HCT116 (cell line): ENCODE data around the gene AP1G1. TPM values are rescaled to one million over a fixed set of nuclear protein-coding genes. Genes with fewer than 3 reads are reported as not detected.
A peak's percentile ranks its signal among the peaks of the same experiment; 100 is the strongest.

Source experiments
- ATAC-seq: fragments of 200-7000 bp; cut with Tn5 transposase; 2 replicates; pipeline ENCODE4 v1.9.1; 2020; ENCODE audit warnings: mild to moderate bottlenecking, moderate library complexity
- BruUV-seq: library from RNA; stranded (reverse); fragments of 400-500 nt; replicated peaks from 2 replicates; lab custom pipeline; 2021; lab: Mats Ljungman, UMichigan
- CTCF ChIA-PET: fragments of 300-600 bp; sonication (Branson Sonifier 250); formaldehyde crosslinking; loops from one replicate; lab custom pipeline; 2021; ENCODE audit warnings: antibody characterized with exemption; lab: Charles Lee
- POLR2A ChIA-PET: fragments of 300-600, 350-600 bp; sonication (Branson Sonifier 250); formaldehyde crosslinking; loops from one replicate; lab custom pipeline; 2021; ENCODE audit warnings: antibody characterized with exemption; lab: Charles Lee
- RAD21 ChIA-PET, 2 experiments: fragments of 300-600 bp; sonication (Branson Sonifier 250); formaldehyde crosslinking; loops; one replicate each; lab custom pipeline; 2023; ENCODE audit warnings: low total read pairs in 2 of 2; ENCODE audit not compliant: uncharacterized antibody in 2 of 2, unreplicated experiment in 2 of 2, low non-redundant PET in 1 of 2; lab: Charles Lee
- DNase-seq: peaks from one replicate; pipeline ENCODE4 v3.0.0-alpha.2; 2010; ENCODE audit warnings: low read depth, low spot score
- H2AFZ ChIP-seq: fragments of 200-600 bp; shearing (Covaris generic), sonication (generic); 2 replicates; pipeline ENCODE4 v1.6.1; 2017; ENCODE audit warnings: low read depth, mixed run types, mixed read lengths, antibody characterized with exemption, low read length; ENCODE audit not compliant: poor library complexity, severe bottlenecking
- H3K27ac ChIP-seq: 2 replicates; pipeline ENCODE4 v1.5.1; 2012; ENCODE audit warnings: low read depth, low read length
- H3K27me3 ChIP-seq: fragments of 200-600 bp; sonication (generic); 2 replicates; pipeline ENCODE4 v1.6.1; 2016; ENCODE audit warnings: mixed run types, low read length, mixed read lengths; ENCODE audit not compliant: insufficient read depth
- H3K36me3 ChIP-seq, 2 experiments: fragments of 200-500 bp in 1 of 2; fragments of 200-600 bp in 1 of 2; sonication (Bioruptor generic) in 1 of 2; sonication (generic) in 1 of 2; 2 replicates each; pipeline versions ENCODE4 v1.5.1 to v1.6.1; 2014 to 2016; ENCODE audit warnings: low read length in 2 of 2, inconsistent platforms in 1 of 2, mixed read lengths in 1 of 2, mixed run types in 1 of 2; ENCODE audit not compliant: insufficient read depth in 2 of 2, control insufficient read depth in 1 of 2
- H3K4me1 ChIP-seq, 2 experiments: fragments of 200-600 bp in 1 of 2; sonication (generic) in 1 of 2; 2 replicates each; pipeline versions ENCODE4 v1.5.1 to v1.6.1; 2012 to 2017; ENCODE audit warnings: low read length in 2 of 2, inconsistent platforms in 1 of 2, mild to moderate bottlenecking in 1 of 2, mixed read lengths in 1 of 2, mixed run types in 1 of 2, moderate library complexity in 1 of 2; ENCODE audit not compliant: insufficient read depth in 2 of 2, control insufficient read depth in 1 of 2
- H3K4me2 ChIP-seq: fragments of 200-600 bp; sonication (generic); 2 replicates; pipeline ENCODE4 v1.6.1; 2017; ENCODE audit warnings: mixed run types, low read length, mixed read lengths
- H3K4me3 ChIP-seq, 2 experiments: fragments of 200-600 bp in 1 of 2; sonication (generic) in 1 of 2; replicated peaks in 1 of 2; 2 replicates each; pipeline ENCODE4 v1.5.1; 2011 to 2016; ENCODE audit warnings: low read length in 2 of 2, control low read depth in 1 of 2, low read depth in 1 of 2, mild to moderate bottlenecking in 1 of 2, mixed read lengths in 1 of 2, mixed run types in 1 of 2
- H3K79me2 ChIP-seq: fragments of 200-600 bp; sonication (generic); 2 replicates; pipeline ENCODE4 v1.6.1; 2017; ENCODE audit warnings: mild to moderate bottlenecking, mixed run types, low read length, moderate library complexity, mixed read lengths; ENCODE audit not compliant: insufficient read depth
- H3K9ac ChIP-seq: fragments of 200-600 bp; sonication (generic); 2 replicates; pipeline ENCODE4 v1.6.1; 2016; ENCODE audit warnings: low read length, mixed read lengths
- H3K9me2 ChIP-seq: fragments of 200-600 bp; sonication (generic), shearing (Covaris generic); 2 replicates; pipeline ENCODE4 v1.6.1; 2017; ENCODE audit warnings: mixed run types, mild to moderate bottlenecking, moderate library complexity; ENCODE audit not compliant: insufficient read depth
- H3K9me3 ChIP-seq, 2 experiments: fragments of 200-500 bp in 1 of 2; fragments of 200-600 bp in 1 of 2; sonication (Bioruptor generic) in 1 of 2; sonication (generic) in 1 of 2; 2 replicates each; pipeline ENCODE4 v1.6.1; 2014 to 2017; ENCODE audit warnings: low read length in 2 of 2, mixed read lengths in 2 of 2, inconsistent platforms in 1 of 2, low read depth in 1 of 2, mild to moderate bottlenecking in 1 of 2, mixed run types in 1 of 2, moderate library complexity in 1 of 2; ENCODE audit not compliant: control insufficient read depth in 1 of 2, insufficient read depth in 1 of 2
- H4K20me1 ChIP-seq: fragments of 200-600 bp; sonication (generic), shearing (Covaris generic); 2 replicates; pipeline ENCODE4 v1.6.1; 2017; ENCODE audit warnings: mixed run types, mild to moderate bottlenecking, moderate library complexity; ENCODE audit not compliant: insufficient read depth
- ATF3 ChIP-seq: IDR thresholded peaks from 2 replicates; pipeline ENCODE4 v1.6.1; 2012
- CBX3 ChIP-seq: IDR thresholded peaks from 2 replicates; pipeline ENCODE4 v1.6.1; 2012; ENCODE audit warnings: low read depth
- CEBPB ChIP-seq: IDR thresholded peaks from 2 replicates; pipeline ENCODE4 v1.6.1; 2012; ENCODE audit warnings: low read depth
- CTCF ChIP-seq, 3 experiments: fragments of 200-600 bp in 1 of 3; sonication (generic) in 1 of 3; IDR thresholded peaks in 2 of 3; conservative IDR thresholded peaks in 1 of 3; 2 replicates each; pipeline ENCODE4 v1.5.1; 2012 to 2017; ENCODE audit warnings: low read depth in 2 of 3, low read length in 2 of 3, antibody characterized with exemption in 1 of 3, borderline replicate concordance in 1 of 3, control low read depth in 1 of 3, mild to moderate bottlenecking in 1 of 3, mixed read lengths in 1 of 3, mixed run types in 1 of 3, moderate library complexity in 1 of 3; ENCODE audit not compliant: insufficient read depth in 1 of 3
- EGR1 ChIP-seq: IDR thresholded peaks from 2 replicates; pipeline ENCODE4 v1.6.1; 2012; ENCODE audit warnings: low read depth
- EZH2 ChIP-seq: fragments of 200-600 bp; sonication (generic); IDR thresholded peaks from 2 replicates; pipeline ENCODE4 v1.6.1; 2017; ENCODE audit warnings: antibody characterized with exemption, mixed run types
- FOSL1 ChIP-seq: IDR thresholded peaks from 2 replicates; pipeline ENCODE4 v1.6.1; 2012; ENCODE audit warnings: low read depth
- JUND ChIP-seq: IDR thresholded peaks from 2 replicates; pipeline ENCODE4 v1.6.1; 2012
- MAX ChIP-seq: IDR thresholded peaks from 2 replicates; pipeline ENCODE4 v1.6.1; 2012
- POLR2A ChIP-seq: IDR thresholded peaks from 2 replicates; pipeline ENCODE4 v1.7.0; 2011; ENCODE audit warnings: borderline replicate concordance; ENCODE audit not compliant: insufficient read depth, insufficient read length; ENCODE audit errors: extremely low read depth
- REST ChIP-seq: IDR thresholded peaks from 2 replicates; pipeline ENCODE4 v1.6.1; 2012; ENCODE audit warnings: low read depth
- SIN3A ChIP-seq: IDR thresholded peaks from 2 replicates; pipeline ENCODE4 v1.6.1; 2012; ENCODE audit warnings: low read depth
- SP1 ChIP-seq: IDR thresholded peaks from 2 replicates; pipeline ENCODE4 v1.6.1; 2012; ENCODE audit warnings: low read depth
- SRF ChIP-seq: IDR thresholded peaks from 2 replicates; pipeline ENCODE4 v1.6.1; 2012; ENCODE audit warnings: low read depth
- TCF7L2 ChIP-seq: IDR thresholded peaks from 2 replicates; pipeline ENCODE4 v1.7.0; 2011; ENCODE audit warnings: borderline replicate concordance, inconsistent platforms; ENCODE audit not compliant: insufficient read depth, insufficient read length; ENCODE audit errors: extremely low read depth
- ZBTB33 ChIP-seq: IDR thresholded peaks from 2 replicates; pipeline ENCODE4 v1.6.1; 2011; ENCODE audit warnings: mild to moderate bottlenecking, low read length, moderate library complexity; ENCODE audit not compliant: insufficient replicate concordance; ENCODE audit errors: extremely low read depth
- ZFX ChIP-seq: fragments of 450-650 bp; IDR thresholded peaks from 2 replicates; pipeline ENCODE4 v1.6.1; 2017
- intact Hi-C: fragments of 100-400 bp; cut with micrococcal nuclease; formaldehyde crosslinking; loops from 2 replicates; pipeline ENCODE4 v1.10.0; 2022
- total RNA-seq: library from RNA; stranded (reverse); gene quantifications from one replicate; pipeline ENCODE4 v1.2.1, GENCODE V29; 2021; ENCODE audit not compliant: unreplicated experiment

Gene AP1G1
- total RNA-seq, 1 experiment from 2014 or later, result 70.2 TPM

GRCh38 chr16:71711789-71712188 is 96.8 kb downstream of the AP1G1 start:
- intact Hi-C loops, result no loop called here
- H3K4me1 ChIP-seq, result peaks cover 30 to 35% of the 10 kb centered on the region in 2 experiments
- DNase-seq (no peak), ATAC-seq (no peak)
- H3K4me3 ChIP-seq, result no peak overlapping the region
- no peaks in the 10 kb centered on the region for H4K20me1 ChIP-seq
- no peak overlapping the region for H2AFZ ChIP-seq
- H3K4me2 ChIP-seq, result no peak overlapping the region
- ChIA-PET CTCF (no interaction called here), RAD21 (no interaction called here), POLR2A (no interaction called here)
- TF ChIP-seq EGR1 (no peak), SP1 (no peak), REST (no peak), FOSL1 (no peak), SIN3A (no peak), CTCF (IDR thresholded peaks at IDR 0.05 in 2 of 3, conservative IDR thresholded peaks at IDR 0.05 in 1 of 3; ENCODE audit: borderline replicate concordance in 1 of 3, insufficient read depth in 1 of 3, low read depth in 2 of 3, low read length in 2 of 3) (no peak), EZH2 (no peak), JUND (no peak), ATF3 (no peak), SRF (no peak), CBX3 (no peak), ZBTB33 (no peak), ZFX (no peak), TCF7L2 (no peak), POLR2A (no peak), CEBPB (no peak), MAX (no peak)
- no peaks in the 10 kb centered on the region for H3K9me3 ChIP-seq
- no peaks in the 10 kb centered on the region for H3K9me2 ChIP-seq
- BruUV-seq, result TSS peak; percentile 7
- no peaks in the 10 kb centered on the region for H3K27me3 ChIP-seq
- peaks cover 9% of the 10 kb centered on the region for H3K79me2 ChIP-seq
- no peak overlapping the region for H3K27ac ChIP-seq
- no peaks in the 10 kb centered on the region for H3K36me3 ChIP-seq
- H3K9ac ChIP-seq, result no peak overlapping the region
